Mesenchymal stem cell (in vitro differentiated cells and primary cell): ENCODE data around the gene CC2D2B.
"Not testable (repeated sequence)": the region's sequence is repeated elsewhere in the genome, so short reads cannot be mapped to it uniquely, and the experiment has no call there.

ENCODE experiments used
- DNase-seq: peaks from one replicate; pipeline ENCODE4 v3.0.0-alpha.2; 2013
- H2AFZ ChIP-seq: one replicate; pipeline ENCODE4 v1.6.1; 2013; ENCODE audit warnings: low read depth, mild to moderate bottlenecking, control low read depth, inconsistent platforms, low read length, moderate library complexity
- H2AK5ac ChIP-seq: 2 replicates; pipeline ENCODE4 v1.6.1; 2013; ENCODE audit warnings: low read length, moderate library complexity, mild to moderate bottlenecking, inconsistent platforms; ENCODE audit not compliant: severe bottlenecking
- H2BK120ac ChIP-seq: one replicate; pipeline ENCODE4 v1.6.1; 2013; ENCODE audit warnings: low read depth, mild to moderate bottlenecking, inconsistent platforms, low read length, moderate library complexity
- H2BK12ac ChIP-seq, 2 experiments: one replicate each; pipeline ENCODE4 v1.6.1; 2013; ENCODE audit warnings: inconsistent platforms in 2 of 2, low read length in 2 of 2, mild to moderate bottlenecking in 2 of 2, moderate library complexity in 2 of 2, control low read depth in 1 of 2
- H2BK15ac ChIP-seq: one replicate; pipeline ENCODE4 v1.6.1; 2013; ENCODE audit warnings: mild to moderate bottlenecking, low read depth, inconsistent platforms; ENCODE audit not compliant: poor library complexity, severe bottlenecking
- H2BK5ac ChIP-seq: 2 replicates; pipeline ENCODE4 v1.6.1; 2013; ENCODE audit warnings: low read depth, mild to moderate bottlenecking, low read length, control low read depth, inconsistent platforms; ENCODE audit not compliant: poor library complexity, severe bottlenecking
- H3K14ac ChIP-seq, 2 experiments: one replicate each; pipeline ENCODE4 v1.6.1; 2013; ENCODE audit warnings: inconsistent platforms in 2 of 2, low read length in 2 of 2, control low read depth in 1 of 2, mild to moderate bottlenecking in 1 of 2, moderate library complexity in 1 of 2
- H3K18ac ChIP-seq, 2 experiments: one replicate each; pipeline ENCODE4 v1.6.1; 2013; ENCODE audit warnings: inconsistent platforms in 2 of 2, low read length in 2 of 2, control low read depth in 1 of 2, low read depth in 1 of 2, mild to moderate bottlenecking in 1 of 2
- H3K23ac ChIP-seq, 2 experiments: one replicate each; pipeline ENCODE4 v1.6.1; 2013; ENCODE audit warnings: inconsistent platforms in 2 of 2, low read length in 2 of 2, mild to moderate bottlenecking in 2 of 2, moderate library complexity in 2 of 2, control low read depth in 1 of 2
- H3K27ac ChIP-seq: 2 replicates; pipeline ENCODE4 v1.5.1; 2013; ENCODE audit warnings: mild to moderate bottlenecking, moderate library complexity, low read length, control low read depth, inconsistent platforms; ENCODE audit not compliant: poor library complexity, severe bottlenecking
- H3K27me3 ChIP-seq, 2 experiments: 2 replicates each; pipeline versions ENCODE4 v1.6.1 to v1.7.0; 2013; ENCODE audit warnings: low read length in 2 of 2, mild to moderate bottlenecking in 2 of 2, moderate library complexity in 2 of 2, control low read depth in 1 of 2, inconsistent platforms in 1 of 2; ENCODE audit not compliant: control insufficient read depth in 1 of 2, insufficient read depth in 1 of 2
- H3K36me3 ChIP-seq, 2 experiments: 2 replicates each; pipeline versions ENCODE4 v1.6.1 to v1.7.0; 2013; ENCODE audit warnings: low read length in 2 of 2, control low read depth in 1 of 2, inconsistent platforms in 1 of 2, low read depth in 1 of 2, mild to moderate bottlenecking in 1 of 2; ENCODE audit not compliant: insufficient read depth in 2 of 2, control insufficient read depth in 1 of 2
- H3K4ac ChIP-seq, 2 experiments: one replicate each; pipeline ENCODE4 v1.6.1; 2013; ENCODE audit warnings: inconsistent platforms in 2 of 2, low read length in 2 of 2, mild to moderate bottlenecking in 2 of 2, moderate library complexity in 2 of 2, control low read depth in 1 of 2, low read depth in 1 of 2
- H3K4me1 ChIP-seq: 2 replicates; pipeline ENCODE4 v1.6.1; 2013; ENCODE audit warnings: low read depth, low read length, control low read depth; ENCODE audit not compliant: control insufficient read depth, insufficient read depth
- H3K4me2 ChIP-seq: 2 replicates; pipeline ENCODE4 v1.6.1; 2013; ENCODE audit warnings: low read length, mild to moderate bottlenecking, inconsistent platforms; ENCODE audit not compliant: poor library complexity, severe bottlenecking
- H3K4me3 ChIP-seq, 2 experiments: 2 replicates each; pipeline versions ENCODE4 v1.5.1 to v1.7.0; 2013; ENCODE audit warnings: low read length in 2 of 2, mild to moderate bottlenecking in 2 of 2, control low read depth in 1 of 2, low read depth in 1 of 2; ENCODE audit not compliant: insufficient read depth in 1 of 2
- H3K79me1 ChIP-seq: replicated peaks from 2 replicates; pipeline ENCODE4 v1.6.1; 2013; ENCODE audit warnings: mild to moderate bottlenecking, control low read depth, low read length, inconsistent platforms; ENCODE audit not compliant: poor library complexity, severe bottlenecking
- H3K9ac ChIP-seq: 2 replicates; pipeline ENCODE4 v1.7.0; 2013; ENCODE audit warnings: mild to moderate bottlenecking, low read length, moderate library complexity
- H3K9me3 ChIP-seq: 2 replicates; pipeline ENCODE4 v1.7.0; 2013; ENCODE audit warnings: mild to moderate bottlenecking, low read length; ENCODE audit not compliant: control insufficient read depth
- H4K8ac ChIP-seq: one replicate; pipeline ENCODE4 v1.6.1; 2013; ENCODE audit warnings: inconsistent platforms, mild to moderate bottlenecking, low read length, moderate library complexity
- H4K91ac ChIP-seq: one replicate; pipeline ENCODE4 v1.6.1; 2013; ENCODE audit warnings: mild to moderate bottlenecking, low read length, inconsistent platforms
- WGBS: methylation state at CpG from one replicate; pipeline ENCODE4 v1.1.7; 2013; ENCODE audit warnings: mixed read lengths; 5-methylcytosine and 5-hydroxymethylcytosine counted together

The CC2D2B gene

DNA sequence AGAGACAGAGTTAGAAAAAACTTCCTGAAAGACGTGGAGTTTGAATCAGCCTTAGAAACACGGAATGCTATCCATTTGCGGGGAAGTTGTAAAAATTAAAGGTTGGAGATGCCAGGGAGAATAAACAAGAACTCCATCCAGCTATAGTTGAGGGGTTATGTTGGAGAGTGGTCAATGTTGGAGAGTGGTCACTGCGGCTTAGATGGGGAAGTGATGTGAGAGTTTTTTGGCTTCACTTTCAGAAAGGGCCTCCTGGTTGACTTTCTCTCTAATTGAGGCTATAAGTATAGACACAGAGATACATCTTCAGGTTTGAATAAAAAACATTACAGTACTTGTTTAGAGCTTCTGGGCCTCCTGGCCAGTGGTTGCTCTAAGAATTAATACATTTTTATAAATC is 675 bp downstream of the CC2D2B start:
- Histone ChIP-seq H3K36me3 (peaks cover 3 to 14% of the 10 kb centered on the region in 2 experiments), H2BK12ac (no peak overlapping the region), H4K91ac (no peak overlapping the region), H3K14ac (no peak overlapping the region), H2AK5ac (no peak overlapping the region), H3K4ac (no peak overlapping the region), H2BK120ac (no peak overlapping the region), H3K18ac (no peak overlapping the region), H3K23ac (no peak overlapping the region), H3K9me3 (no peaks in the 10 kb centered on the region), H3K79me1 (peaks cover 8% of the 10 kb centered on the region), H3K4me1 (no peaks in the 10 kb centered on the region), H2AFZ (no peak overlapping the region), H3K4me2 (no peak overlapping the region), H2BK15ac (no peak overlapping the region), H3K9ac (peak overlapping the region; percentile 93), H3K27me3 (no peaks in the 10 kb centered on the region), H3K27ac (no peak overlapping the region), H3K4me3 (peak overlapping the region in 1 of 2 experiments; percentile 96), H2BK5ac (no peak overlapping the region), H4K8ac (no peak overlapping the region)
- DNase-seq = no peak
- WGBS = 54% methylated on average over 4 of the region's 4 CpGs

- Histone ChIP-seq H3K4me2 (no peak overlapping the region), H3K4me1 (no peaks in the 10 kb centered on the region), H3K79me1 (peaks cover 8% of the 10 kb centered on the region), H3K14ac (no peak overlapping the region), H3K27me3 (no peaks in the 10 kb centered on the region), H3K9ac (no peak overlapping the region), H4K91ac (no peak overlapping the region), H3K4ac (no peak overlapping the region), H3K9me3 (no peaks in the 10 kb centered on the region), H2BK120ac (no peak overlapping the region), H2BK12ac (no peak overlapping the region), H3K36me3 (peaks cover 3 to 4% of the 10 kb centered on the region in 2 experiments), H3K27ac (no peak overlapping the region), H2BK15ac (no peak overlapping the region), H2BK5ac (no peak overlapping the region), H3K18ac (no peak overlapping the region), H3K23ac (no peak overlapping the region), H2AK5ac (no peak overlapping the region), H2AFZ (no peak overlapping the region), H4K8ac (no peak overlapping the region), H3K4me3 (no peak overlapping the region)
- DNase-seq = no peak
- 94% methylated on average over 2 of the region's 2 CpGs for WGBS
Observed at GRCh38 chr10:95909561-95909960, 1.8 kb downstream of the CC2D2B start.

DNA sequence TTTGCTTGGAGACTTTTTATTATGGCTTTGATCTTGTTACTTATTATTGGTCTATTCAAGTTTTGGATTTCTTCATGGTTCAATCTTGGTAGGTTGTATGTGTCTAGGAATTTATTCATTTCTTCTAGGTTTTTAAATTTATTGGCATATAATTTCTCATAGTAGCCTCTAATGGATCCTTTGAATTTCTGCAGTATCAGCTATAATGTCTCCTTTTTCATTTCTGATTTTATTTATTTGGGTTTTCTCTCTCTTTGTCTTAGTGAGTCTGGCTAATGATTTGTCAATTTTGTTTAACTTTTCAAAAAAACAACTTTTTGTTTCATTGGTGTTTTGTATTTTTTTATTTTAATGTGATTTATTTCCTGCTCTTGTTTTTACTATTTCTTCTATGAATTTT is 8.3 kb downstream of the CC2D2B start:
- H3K27me3 ChIP-seq, H3K36me3 ChIP-seq, H3K9ac ChIP-seq, H3K79me1 ChIP-seq, H4K91ac ChIP-seq, H3K23ac ChIP-seq, H3K9me3 ChIP-seq, H3K4ac ChIP-seq, H3K4me1 ChIP-seq, H2BK12ac ChIP-seq, H2AFZ ChIP-seq, H2BK120ac ChIP-seq, H2AK5ac ChIP-seq, H3K4me3 ChIP-seq, H3K18ac ChIP-seq, H3K4me2 ChIP-seq, H4K8ac ChIP-seq, H2BK5ac ChIP-seq, H3K14ac ChIP-seq, H2BK15ac ChIP-seq, DNase-seq, H3K27ac ChIP-seq: not testable (repeated sequence)

- Histone ChIP-seq H3K4ac (no peak overlapping the region), H3K4me2 (no peak overlapping the region), H3K14ac (no peak overlapping the region), H2BK120ac (no peak overlapping the region), H3K9me3 (no peaks in the 10 kb centered on the region), H3K23ac (no peak overlapping the region), H2AK5ac (no peak overlapping the region), H3K27ac (no peak overlapping the region), H3K36me3 (no peaks in the 10 kb centered on the region), H3K79me1 (no peaks in the 10 kb centered on the region), H3K27me3 (peaks cover 0 to 4% of the 10 kb centered on the region in 2 experiments), H2BK12ac (no peak overlapping the region), H3K9ac (no peak overlapping the region), H4K91ac (no peak overlapping the region), H2BK5ac (no peak overlapping the region), H2BK15ac (no peak overlapping the region), H2AFZ (no peak overlapping the region), H4K8ac (no peak overlapping the region), H3K4me1 (no peaks in the 10 kb centered on the region), H3K4me3 (no peak overlapping the region), H3K18ac (no peak overlapping the region)
- 84% methylated on average over 3 of the region's 6 CpGs for WGBS
- no peak for DNase-seq
Observed at GRCh38 chr10:95920798-95921426, 13.1 kb downstream of the CC2D2B start.
